ENCODE data around the gene TET1. TPM values are rescaled to one million over a fixed set of nuclear protein-coding genes. Genes with fewer than 3 reads are reported as not detected.

The TET1 gene
- total and polyA plus RNA-seq, 4 donors: 0.06 to 2.1 (median 0.75) TPM

DNA sequence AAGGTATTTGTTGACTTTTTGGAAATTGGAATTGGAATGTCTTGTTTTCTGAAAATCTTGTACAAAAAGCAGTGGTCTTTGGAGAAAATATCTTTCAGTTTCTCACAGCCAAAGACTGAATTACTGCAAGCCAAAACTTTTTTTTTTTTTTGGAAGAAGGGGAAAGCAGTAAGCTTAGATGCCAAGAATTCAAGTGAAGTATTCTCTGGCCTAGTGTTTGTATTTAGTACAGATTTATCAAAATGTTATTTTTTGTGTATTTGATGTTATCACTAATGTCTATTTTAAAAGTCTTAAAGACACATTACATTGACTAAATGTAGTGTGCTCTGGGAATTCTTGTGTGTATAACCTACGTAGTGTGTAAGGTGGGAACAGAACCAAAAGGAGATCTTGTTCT is 6.2 kb downstream of the TET1 start:
- Histone ChIP-seq H3K27me3 (ENCODE audit: control insufficient read depth in 4 of 4, insufficient read depth in 4 of 4, low read length in 3 of 4) (no peaks in the 10 kb centered on the region), H3K36me3 (ENCODE audit: control insufficient read depth in 4 of 4, insufficient read depth in 3 of 4, low read depth in 1 of 4, low read length in 3 of 4) (no peaks in the 10 kb centered on the region), H3K9me3 (ENCODE audit: control insufficient read depth in 4 of 4, low read length in 3 of 4) (no peaks in the 10 kb centered on the region), H3K27ac (ENCODE audit: low read depth in 1 of 2, low read length in 2 of 2) (no peak overlapping the region), H3K4me1 (ENCODE audit: control insufficient read depth in 4 of 4, insufficient read depth in 4 of 4, low read length in 3 of 4) (peaks cover 0 to 1% (median 1%) of the 10 kb centered on the region in 4 donors), H3K9ac (ENCODE audit: low read depth in 1 of 2, low read length in 2 of 2) (no peak overlapping the region), H3K4me3 (ENCODE audit: low read depth in 1 of 3, low read length in 3 of 3) (no peak overlapping the region)
- 93% methylated on average over 1 of the region's 1 CpG for WGBS
- TF ChIP-seq NR2F2 (IDR thresholded peaks at IDR 0.05) (no peak), FOXA2 (IDR thresholded peaks at IDR 0.05) (no peak), FOXA1 (IDR thresholded peaks at IDR 0.05) (no peak), REST (IDR thresholded peaks at IDR 0.05) (no peak), GABPA (IDR thresholded peaks at IDR 0.05 in 1 of 2, conservative IDR thresholded peaks at IDR 0.05 in 1 of 2) (no peak), RAD21 (IDR thresholded peaks at IDR 0.05) (no peak), RXRA (IDR thresholded peaks at IDR 0.05) (no peak), HNF4A (conservative IDR thresholded peaks at IDR 0.05) (no peak), TAF1 (conservative IDR thresholded peaks at IDR 0.05) (no peak)
- TF ChIP-seq, protein P1, sequence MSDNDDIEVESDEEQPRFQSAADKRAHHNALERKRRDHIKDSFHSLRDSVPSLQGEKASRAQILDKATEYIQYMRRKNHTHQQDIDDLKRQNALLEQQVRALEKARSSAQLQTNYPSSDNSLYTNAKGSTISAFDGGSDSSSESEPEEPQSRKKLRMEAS (IDR thresholded peaks at IDR 0.05): no peak
- no peak for DNase-seq (ENCODE audit: low spot score)

GRCh38 chr10:68566955-68567354 is 6.8 kb downstream of the TET1 start:
- Histone ChIP-seq H3K9me3 (ENCODE audit: control insufficient read depth in 4 of 4, low read length in 3 of 4) (no peaks in the 10 kb centered on the region), H3K27me3 (ENCODE audit: control insufficient read depth in 4 of 4, insufficient read depth in 4 of 4, low read length in 3 of 4) (no peaks in the 10 kb centered on the region), H3K36me3 (ENCODE audit: control insufficient read depth in 4 of 4, insufficient read depth in 3 of 4, low read depth in 1 of 4, low read length in 3 of 4) (no peaks in the 10 kb centered on the region), H3K4me3 (ENCODE audit: low read depth in 1 of 3, low read length in 3 of 3) (no peak overlapping the region), H3K9ac (ENCODE audit: low read depth in 1 of 2, low read length in 2 of 2) (no peak overlapping the region), H3K4me1 (ENCODE audit: control insufficient read depth in 4 of 4, insufficient read depth in 4 of 4, low read length in 3 of 4) (no peaks in the 10 kb centered on the region), H3K27ac (ENCODE audit: low read depth in 1 of 2, low read length in 2 of 2) (no peak overlapping the region)
- TF ChIP-seq, protein P1 (IDR thresholded peaks at IDR 0.05): no peak
- TF ChIP-seq JUND (IDR thresholded peaks at IDR 0.05): no peak
- TF ChIP-seq, protein P2, sequence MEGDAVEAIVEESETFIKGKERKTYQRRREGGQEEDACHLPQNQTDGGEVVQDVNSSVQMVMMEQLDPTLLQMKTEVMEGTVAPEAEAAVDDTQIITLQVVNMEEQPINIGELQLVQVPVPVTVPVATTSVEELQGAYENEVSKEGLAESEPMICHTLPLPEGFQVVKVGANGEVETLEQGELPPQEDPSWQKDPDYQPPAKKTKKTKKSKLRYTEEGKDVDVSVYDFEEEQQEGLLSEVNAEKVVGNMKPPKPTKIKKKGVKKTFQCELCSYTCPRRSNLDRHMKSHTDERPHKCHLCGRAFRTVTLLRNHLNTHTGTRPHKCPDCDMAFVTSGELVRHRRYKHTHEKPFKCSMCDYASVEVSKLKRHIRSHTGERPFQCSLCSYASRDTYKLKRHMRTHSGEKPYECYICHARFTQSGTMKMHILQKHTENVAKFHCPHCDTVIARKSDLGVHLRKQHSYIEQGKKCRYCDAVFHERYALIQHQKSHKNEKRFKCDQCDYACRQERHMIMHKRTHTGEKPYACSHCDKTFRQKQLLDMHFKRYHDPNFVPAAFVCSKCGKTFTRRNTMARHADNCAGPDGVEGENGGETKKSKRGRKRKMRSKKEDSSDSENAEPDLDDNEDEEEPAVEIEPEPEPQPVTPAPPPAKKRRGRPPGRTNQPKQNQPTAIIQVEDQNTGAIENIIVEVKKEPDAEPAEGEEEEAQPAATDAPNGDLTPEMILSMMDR (IDR thresholded peaks at IDR 0.05; ENCODE audit: low read depth, low read length, missing input control): no peak
- no peak for TF ChIP-seq TAF1 (conservative IDR thresholded peaks at IDR 0.05)
- no peak for TF ChIP-seq NR2F2 (IDR thresholded peaks at IDR 0.05)
- TF ChIP-seq SP1 (IDR thresholded peaks at IDR 0.05): no peak
- no peak for TF ChIP-seq HNF4G (IDR thresholded peaks at IDR 0.05)
- no peak for TF ChIP-seq FOXA2 (IDR thresholded peaks at IDR 0.05)
- TF ChIP-seq FOXA1 (IDR thresholded peaks at IDR 0.05): no peak
- TF ChIP-seq EGR1 (IDR thresholded peaks at IDR 0.05; ENCODE audit: low read depth in 2 of 2): no peak
- TF ChIP-seq ZBTB33 (IDR thresholded peaks at IDR 0.05): no peak
- TF ChIP-seq REST (IDR thresholded peaks at IDR 0.05): no peak
- TF ChIP-seq YY1 (IDR thresholded peaks at IDR 0.05): no peak
- no peak for TF ChIP-seq RAD21 (IDR thresholded peaks at IDR 0.05)
- TF ChIP-seq GABPA (IDR thresholded peaks at IDR 0.05 in 1 of 2, conservative IDR thresholded peaks at IDR 0.05 in 1 of 2): no peak
- TF ChIP-seq, protein P3, sequence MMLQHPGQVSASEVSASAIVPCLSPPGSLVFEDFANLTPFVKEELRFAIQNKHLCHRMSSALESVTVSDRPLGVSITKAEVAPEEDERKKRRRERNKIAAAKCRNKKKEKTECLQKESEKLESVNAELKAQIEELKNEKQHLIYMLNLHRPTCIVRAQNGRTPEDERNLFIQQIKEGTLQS (IDR thresholded peaks at IDR 0.05): no peak
- no peak for TF ChIP-seq HNF4A (conservative IDR thresholded peaks at IDR 0.05)
- TF ChIP-seq RXRA (IDR thresholded peaks at IDR 0.05): no peak
- 73% methylated on average over 2 of the region's 2 CpGs for WGBS
- no peak for DNase-seq (ENCODE audit: low spot score)
